Activated CD4-positive, alpha-beta T cell treated with anti-CD3 and anti-CD28 coated beads, Interleukin-2, Interleukin-4, amounts not matched to agents 100 ng/mL and 50 ng/mL, durations not matched to agents 16 hours and 8 hours (primary cell): ENCODE results near the gene FOXI1.
"Not testable (repeated sequence)": the region's sequence is repeated elsewhere in the genome, so short reads cannot be mapped to it uniquely, and the experiment has no call there.

ENCODE experiments used
- DNase-seq: peaks from one replicate; pipeline ENCODE4 v3.0.0-alpha.2; 2020; ENCODE audit warnings: low spot score

The FOXI1 gene

GRCh38 chr5:170092455-170093101 lies 13.1 kb upstream of the FOXI1 start:
- DNase-seq, result no peak

GRCh38 chr5:170094329-170094728 lies 11.4 kb upstream of the FOXI1 start:
- DNase-seq, result not testable (repeated sequence)

- DNase-seq, result no peak
Measured at GRCh38 chr5:170095646-170096045, 10.1 kb upstream of the FOXI1 start.

GRCh38 chr5:170097934-170098333 lies 7.8 kb upstream of the FOXI1 start:
- DNase-seq, result no peak

- DNase-seq, result peak; percentile 63
Measured at GRCh38 chr5:170100066-170100943, 5.4 kb upstream of the FOXI1 start.

GRCh38 chr5:170103447-170103846 lies 2.2 kb upstream of the FOXI1 start:
- DNase-seq, result no peak

GRCh38 chr5:170104299-170104698 lies 1.4 kb upstream of the FOXI1 start:
- no peak for DNase-seq

GRCh38 chr5:170104710-170105109 lies 987 bp upstream of the FOXI1 start:
- DNase-seq, result no peak

- no peak for DNase-seq
Measured at GRCh38 chr5:170107674-170108073, 2.0 kb downstream of the FOXI1 start.

GRCh38 chr5:170108266-170108785 lies 2.6 kb downstream of the FOXI1 start:
- DNase-seq, result no peak

- no peak for DNase-seq
Measured at GRCh38 chr5:170109059-170110031, 3.6 kb downstream of the FOXI1 start.

- no peak for DNase-seq
Measured at GRCh38 chr5:170110403-170111087, 4.8 kb downstream of the FOXI1 start.

GRCh38 chr5:170111088-170111785 lies 5.5 kb downstream of the FOXI1 start:
- DNase-seq, result no peak

GRCh38 chr5:170112876-170113521 lies 7.3 kb downstream of the FOXI1 start:
- no peak for DNase-seq

- DNase-seq, result no peak
Measured at GRCh38 chr5:170113522-170113900, 7.8 kb downstream of the FOXI1 start.

- DNase-seq, result no peak
Measured at GRCh38 chr5:170114271-170114670, 8.6 kb downstream of the FOXI1 start.

- DNase-seq, result no peak
Measured at GRCh38 chr5:170115925-170116324, 10.2 kb downstream of the FOXI1 start.

GRCh38 chr5:170117736-170118135 lies 12.0 kb downstream of the FOXI1 start:
- DNase-seq, result no peak

- no peak for DNase-seq
Measured at GRCh38 chr5:170120576-170120975, 14.9 kb downstream of the FOXI1 start.

GRCh38 chr5:170121321-170121720 lies 15.6 kb downstream of the FOXI1 start:
- no peak for DNase-seq
